ENCODE results near the gene BHMT. TPM values are rescaled to one million over a fixed set of nuclear protein-coding genes. Genes with fewer than 3 reads are reported as not detected.
A peak's percentile ranks its signal among the peaks of the same experiment; 100 is the strongest.
"Not testable (repeated sequence)": the region's sequence is repeated elsewhere in the genome, so short reads cannot be mapped to it uniquely, and the experiment has no call there.

The BHMT gene
- total RNA-seq, 6 experiments from 2014 or later: not detected

DNA sequence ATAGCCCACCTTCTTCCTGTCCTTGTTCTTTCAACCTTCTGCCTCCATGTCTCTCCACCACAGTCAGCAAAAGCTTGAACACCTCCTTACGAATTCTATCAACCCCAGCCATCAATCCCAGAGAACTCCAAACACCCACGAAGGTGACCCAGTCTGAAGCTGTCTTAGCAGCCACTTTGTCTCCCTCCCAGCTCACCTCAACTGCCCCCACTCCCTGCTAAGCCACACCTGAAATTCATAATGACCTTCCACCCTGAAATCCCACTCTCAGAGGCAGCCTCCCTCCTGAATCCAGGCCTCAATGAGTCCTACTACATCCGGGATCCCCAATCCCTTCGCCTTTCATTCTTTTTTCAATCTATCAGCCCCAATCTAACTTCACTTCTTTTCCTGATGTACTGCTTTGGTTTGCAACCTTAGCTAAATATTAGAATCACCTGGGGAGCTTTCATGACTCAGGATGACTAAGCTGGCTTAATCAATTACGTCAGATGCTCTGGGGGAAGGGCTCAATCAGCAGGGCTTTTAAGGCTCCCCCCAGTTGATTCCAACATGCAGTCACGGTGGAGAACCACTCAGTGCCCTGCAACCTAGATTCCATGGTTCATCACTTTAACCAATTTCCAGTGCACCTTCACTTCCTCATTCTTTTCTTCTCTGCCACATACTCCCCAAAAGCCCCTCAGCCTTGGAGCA lies 32.2 kb downstream of the BHMT start:
- peaks cover 8% of the 10 kb centered on the region for H3K27me3 Mint-ChIP-seq (ENCODE audit: insufficient read depth)
- no peak overlapping the region for H3K27ac Mint-ChIP-seq
- no peak overlapping the region for H3K4me3 Mint-ChIP-seq
- DNase-seq: peak; percentile 6
- peaks cover 10% of the 10 kb centered on the region for H3K4me1 Mint-ChIP-seq (ENCODE audit: low read depth)
- H3K36me3 Mint-ChIP-seq (ENCODE audit: low read depth): no peaks in the 10 kb centered on the region
- TF ChIP-seq CTCF (IDR thresholded peaks at IDR 0.05): no peak
- peaks cover 6% of the 10 kb centered on the region; the same call in 1 of the 2 replicates for H3K9me3 Mint-ChIP-seq

- peaks cover 2% of the 10 kb centered on the region for H3K27me3 Mint-ChIP-seq (ENCODE audit: insufficient read depth)
- H3K4me3 Mint-ChIP-seq: no peak overlapping the region
- no peaks in the 10 kb centered on the region for H3K9me3 Mint-ChIP-seq
- H3K4me1 Mint-ChIP-seq (ENCODE audit: low read depth): peaks cover 10% of the 10 kb centered on the region
- no peak for TF ChIP-seq CTCF (IDR thresholded peaks at IDR 0.05)
- no peaks in the 10 kb centered on the region for H3K36me3 Mint-ChIP-seq (ENCODE audit: low read depth)
- DNase-seq: no peak
- H3K27ac Mint-ChIP-seq: no peak overlapping the region
Observed at GRCh38 chr5:79147076-79147475, 35.5 kb downstream of the BHMT start.

GRCh38 chr5:79149433-79149832 lies 37.8 kb downstream of the BHMT start:
- TF ChIP-seq CTCF (IDR thresholded peaks at IDR 0.05): no peak
- Mint-ChIP-seq H3K27me3 (ENCODE audit: insufficient read depth) (no peaks in the 10 kb centered on the region; the same call in none of the 2 replicates), H3K9me3 (no peaks in the 10 kb centered on the region), H3K4me1 (ENCODE audit: low read depth) (peaks cover under 1% of the 10 kb centered on the region), H3K27ac (no peak overlapping the region), H3K36me3 (ENCODE audit: low read depth) (no peaks in the 10 kb centered on the region), H3K4me3 (no peak overlapping the region)
- no peak for DNase-seq

- Mint-ChIP-seq H3K27ac (no peak overlapping the region), H3K27me3 (ENCODE audit: insufficient read depth) (peaks cover 6% of the 10 kb centered on the region), H3K4me3 (no peak overlapping the region), H3K9me3 (no peaks in the 10 kb centered on the region), H3K36me3 (ENCODE audit: low read depth) (no peaks in the 10 kb centered on the region), H3K4me1 (ENCODE audit: low read depth) (no peaks in the 10 kb centered on the region)
- TF ChIP-seq CTCF (IDR thresholded peaks at IDR 0.05): no peak
- DNase-seq: no peak
Observed at GRCh38 chr5:79151942-79152671, 40.5 kb downstream of the BHMT start.

DNA sequence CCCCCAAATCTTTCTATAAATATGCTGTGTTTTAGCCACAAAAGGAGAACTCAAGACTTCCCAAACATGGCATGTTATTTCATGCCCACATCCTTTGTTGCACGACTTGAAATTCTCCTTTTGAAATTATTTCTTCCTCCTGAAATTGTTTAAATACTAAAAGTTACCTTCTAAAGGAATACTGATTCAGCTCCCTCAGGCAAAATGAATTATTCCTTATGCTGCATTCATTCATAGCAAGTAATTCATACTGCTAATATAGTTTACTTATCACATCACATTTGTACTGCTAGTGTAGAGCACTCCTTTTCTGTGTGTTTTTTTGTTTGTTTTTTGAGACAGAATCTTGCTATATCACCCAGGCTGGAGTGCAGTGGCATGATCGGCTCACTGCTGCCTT lies 45.7 kb downstream of the BHMT start:
- no peak for TF ChIP-seq CTCF (IDR thresholded peaks at IDR 0.05)
- Mint-ChIP-seq H3K9me3 (no peaks in the 10 kb centered on the region), H3K4me1 (ENCODE audit: low read depth) (no peaks in the 10 kb centered on the region), H3K27me3 (ENCODE audit: insufficient read depth) (peaks cover 17% of the 10 kb centered on the region), H3K27ac (no peak overlapping the region), H3K36me3 (ENCODE audit: low read depth) (no peaks in the 10 kb centered on the region), H3K4me3 (no peak overlapping the region)
- DNase-seq: no peak

DNA sequence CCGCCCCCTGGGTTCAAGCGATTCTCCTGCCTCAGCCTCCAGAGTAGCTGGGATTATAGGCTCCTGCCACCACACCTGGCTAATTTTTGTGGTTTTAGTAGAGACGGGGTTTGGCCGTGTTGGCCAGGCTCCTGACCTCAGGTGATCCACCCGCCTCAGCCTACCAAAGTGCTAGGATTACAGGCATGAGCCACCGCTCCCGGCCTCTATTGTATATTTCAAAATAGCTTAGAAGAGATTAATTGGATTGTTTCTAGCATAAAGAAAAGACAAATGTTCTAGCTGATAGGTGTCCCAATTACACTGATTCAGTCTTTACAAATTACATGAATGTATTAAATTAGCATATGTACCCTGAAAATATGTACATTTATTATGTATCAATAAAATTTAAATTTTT lies 50.0 kb downstream of the BHMT start:
- not testable (repeated sequence) for DNase-seq; H3K9me3 Mint-ChIP-seq; H3K4me3 Mint-ChIP-seq; H3K36me3 Mint-ChIP-seq (ENCODE audit: low read depth); H3K4me1 Mint-ChIP-seq (ENCODE audit: low read depth); H3K27ac Mint-ChIP-seq
- peaks cover 21% of the 10 kb centered on the region for H3K27me3 Mint-ChIP-seq (ENCODE audit: insufficient read depth)

Data from HFFc6 (cell line).